HG03196 (cell line): ENCODE measurements around the gene OR13C5.

Experiments
- ATAC-seq: cut with Tn5 transposase; IDR thresholded peaks from one replicate; pipeline ENCODE4 v1.9.1; 2021; ENCODE audit not compliant: unreplicated experiment

OR13C5 gene

DNA sequence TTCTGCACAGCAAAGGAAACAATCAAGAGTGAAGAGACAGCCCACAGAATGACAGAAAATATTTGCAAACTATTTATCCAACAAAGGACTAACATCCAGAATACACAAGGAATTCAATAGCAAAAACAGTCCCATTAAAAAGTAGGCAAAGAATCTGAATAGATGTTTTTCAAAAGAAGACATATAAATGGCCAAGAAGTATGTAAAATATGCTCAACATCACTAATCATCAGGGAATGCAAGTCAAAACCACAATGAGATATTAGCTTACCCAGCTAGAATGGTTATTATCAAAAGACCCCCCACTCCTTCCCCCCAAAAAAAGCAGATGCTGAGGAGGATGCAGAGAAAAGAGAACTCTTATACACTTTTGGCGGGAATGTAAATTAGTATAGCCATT is 43.7 kb downstream of the OR13C5 start:
- ATAC-seq, result no peak

DNA sequence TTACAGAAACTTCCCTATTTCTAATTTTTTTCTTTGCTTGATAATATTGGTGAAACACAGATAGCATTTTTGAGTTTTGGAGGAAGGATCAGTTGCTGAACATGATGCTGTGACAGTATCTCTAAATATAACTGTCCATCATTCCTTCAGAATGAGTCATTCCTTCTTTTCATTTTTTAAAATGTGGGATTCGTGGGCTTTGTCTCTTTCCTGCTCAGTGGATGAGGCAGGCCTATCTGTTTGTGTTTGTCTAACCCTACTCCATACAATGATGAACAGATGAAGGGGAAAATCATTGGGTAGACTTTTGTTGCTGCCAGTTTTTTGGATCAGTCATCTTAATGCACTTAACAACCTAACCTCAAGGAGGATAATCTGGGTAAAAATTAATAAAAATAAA is 46.0 kb downstream of the OR13C5 start:
- ATAC-seq, result no peak
